Keratinocyte (primary cell): ENCODE data around the gene RNF4. TPM values are rescaled to one million over a fixed set of nuclear protein-coding genes. Genes with fewer than 3 reads are reported as not detected.

Experiments used
- DNase-seq: peaks from one replicate; pipeline ENCODE4 v3.0.0-alpha.2; 2011; ENCODE audit warnings: low read depth, missing footprints, low spot score
- FAIRE-seq: peaks from 2 replicates; lab custom pipeline; 2011; peaks lifted over from hg19 to GRCh38; lab: Jason Lieb, UNC
- H2AFZ ChIP-seq: 2 replicates; pipeline ENCODE4 v1.6.0; 2012; ENCODE audit warnings: low read length, control low read depth, inconsistent platforms; ENCODE audit not compliant: control insufficient read depth
- H3K27ac ChIP-seq: 2 replicates; pipeline ENCODE4 v1.5.1; 2011; ENCODE audit warnings: low read length; ENCODE audit not compliant: control insufficient read depth, insufficient read depth
- H3K27me3 ChIP-seq: 3 replicates; pipeline ENCODE4 v1.6.0; 2011; ENCODE audit warnings: low read length; ENCODE audit not compliant: control insufficient read depth, insufficient read depth; ENCODE audit errors: extremely low read depth
- H3K36me3 ChIP-seq, 2 experiments: 2 replicates in 1 of 2; 3 replicates in 1 of 2; pipeline ENCODE4 v1.5.1; 2011; ENCODE audit warnings: low read length in 2 of 2, mild to moderate bottlenecking in 1 of 2; ENCODE audit not compliant: control insufficient read depth in 2 of 2, insufficient read depth in 2 of 2; ENCODE audit errors: extremely low read depth in 1 of 2
- H3K4me1 ChIP-seq: 3 replicates; pipeline ENCODE4 v1.5.1; 2011; ENCODE audit warnings: low read length; ENCODE audit not compliant: control insufficient read depth, insufficient read depth; ENCODE audit errors: extremely low read depth
- H3K4me2 ChIP-seq: 3 replicates; pipeline ENCODE4 v1.6.0; 2011; ENCODE audit warnings: low read depth, low read length; ENCODE audit not compliant: control insufficient read depth, insufficient read depth; ENCODE audit errors: extremely low read depth
- H3K4me3 ChIP-seq, 3 experiments: fragments of 200-600 bp in 1 of 3; sonication (generic) in 1 of 3; 2 replicates in 2 of 3; 3 replicates in 1 of 3; pipeline ENCODE4 v1.5.1; 2011 to 2016; ENCODE audit warnings: low read length in 3 of 3, mild to moderate bottlenecking in 3 of 3, control low read depth in 2 of 3, inconsistent platforms in 1 of 3, low read depth in 1 of 3, mixed read lengths in 1 of 3, mixed run types in 1 of 3, moderate library complexity in 1 of 3; ENCODE audit not compliant: control insufficient read depth in 2 of 3, insufficient read depth in 2 of 3; ENCODE audit errors: extremely low read depth in 1 of 3
- H3K79me2 ChIP-seq: 2 replicates; pipeline ENCODE4 v1.6.0; 2012; ENCODE audit warnings: low read length; ENCODE audit not compliant: control insufficient read depth, insufficient read depth
- H3K9ac ChIP-seq: 3 replicates; pipeline ENCODE4 v1.6.0; 2011; ENCODE audit warnings: low read length; ENCODE audit not compliant: control insufficient read depth, insufficient read depth; ENCODE audit errors: extremely low read depth
- H3K9me1 ChIP-seq: 3 replicates; pipeline ENCODE4 v1.6.0; 2011; ENCODE audit warnings: low read length; ENCODE audit not compliant: control insufficient read depth, insufficient read depth; ENCODE audit errors: extremely low read depth
- H3K9me3 ChIP-seq: 2 replicates; pipeline ENCODE4 v1.5.1; 2012; ENCODE audit warnings: low read depth, low read length; ENCODE audit not compliant: control insufficient read depth
- H4K20me1 ChIP-seq: 3 replicates; pipeline ENCODE4 v1.6.0; 2011; ENCODE audit warnings: low read length; ENCODE audit not compliant: control insufficient read depth, insufficient read depth; ENCODE audit errors: extremely low read depth
- EZH2 ChIP-seq: IDR thresholded peaks from one replicate; pipeline ENCODE4 v1.6.1; 2012; ENCODE audit warnings: inconsistent platforms, mild to moderate bottlenecking, low read length, moderate library complexity
- dilution Hi-C: fragments of 300-500 bp; cut with MboI; formaldehyde crosslinking; loops from one replicate; pipeline ENCODE4 v1.7.0; 2020; ENCODE audit warnings: low sequenced_read_pairs; ENCODE audit not compliant: extremely low pct_ligation_motif_present
- polyA plus RNA-seq, 5 experiments: library from polyadenylated mRNA; depleted of rRNA in 3 of 5; stranded (reverse) in 3 of 5; stranded (forward) in 1 of 5; unstranded in 1 of 5; fragments of >200 nt; gene quantifications; 1 replicate in 1 of 5; 2 replicates in 3 of 5; 3 replicates in 1 of 5; pipeline versions ENCODE4 v1.2.1 to v1.2.3, GENCODE V29; 2011 to 2012; ENCODE audit warnings: missing spikeins in 2 of 5, low read depth in 1 of 5, low replicate concordance in 1 of 5
- TF ChIP-seq, protein P1 (sequence below), 3 experiments: IDR thresholded peaks in 1 of 3; conservative IDR thresholded peaks in 1 of 3; optimal IDR thresholded peaks in 1 of 3; 2 replicates in 2 of 3; 3 replicates in 1 of 3; pipeline versions ENCODE3 to v1.5.1; 2011; ENCODE audit warnings: low read length in 3 of 3, mild to moderate bottlenecking in 3 of 3, moderate library complexity in 2 of 3, control low read depth in 1 of 3, inconsistent platforms in 1 of 3; ENCODE audit not compliant: insufficient read depth in 2 of 3; ENCODE audit errors: extremely low read depth in 1 of 3

RNF4 gene
- polyA plus RNA-seq, 1 donor (not counting 4 experiments of a cell fraction or from before 2014, with no cell fraction given) = 63.6 TPM

DNA sequence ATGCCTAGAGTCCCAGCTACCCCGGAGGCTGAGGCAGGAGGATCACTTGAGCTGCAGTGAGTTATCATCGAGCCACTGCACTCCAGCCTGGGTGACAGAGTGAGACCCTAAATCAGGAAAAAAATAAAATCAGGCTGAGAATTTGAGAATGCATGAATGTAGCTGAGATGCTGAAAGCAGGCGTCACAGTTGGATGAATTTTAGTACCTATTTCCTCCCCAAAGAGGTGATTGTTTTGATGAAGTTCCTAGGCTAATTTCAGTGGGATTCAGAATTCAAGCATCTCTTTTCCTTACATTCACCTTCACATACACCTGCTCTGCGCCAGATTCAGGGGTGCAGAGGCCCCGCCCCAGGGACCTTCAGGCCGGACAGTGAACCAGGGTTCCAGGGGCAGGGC, 47.0 kb upstream of the RNF4 start:
- Histone ChIP-seq H3K9ac (no peak overlapping the region), H3K9me3 (no peaks in the 10 kb centered on the region), H3K4me3 (no peak overlapping the region), H3K4me2 (no peak overlapping the region), H2AFZ (no peak overlapping the region), H3K27me3 (peaks cover 49% of the 10 kb centered on the region), H3K36me3 (no peaks in the 10 kb centered on the region), H3K79me2 (no peaks in the 10 kb centered on the region), H3K9me1 (no peaks in the 10 kb centered on the region), H4K20me1 (no peaks in the 10 kb centered on the region), H3K27ac (no peak overlapping the region), H3K4me1 (peaks cover 10% of the 10 kb centered on the region)
- FAIRE-seq = no peak
- no peak for DNase-seq
- dilution Hi-C loops = no loop called here
- TF ChIP-seq, protein P1, sequence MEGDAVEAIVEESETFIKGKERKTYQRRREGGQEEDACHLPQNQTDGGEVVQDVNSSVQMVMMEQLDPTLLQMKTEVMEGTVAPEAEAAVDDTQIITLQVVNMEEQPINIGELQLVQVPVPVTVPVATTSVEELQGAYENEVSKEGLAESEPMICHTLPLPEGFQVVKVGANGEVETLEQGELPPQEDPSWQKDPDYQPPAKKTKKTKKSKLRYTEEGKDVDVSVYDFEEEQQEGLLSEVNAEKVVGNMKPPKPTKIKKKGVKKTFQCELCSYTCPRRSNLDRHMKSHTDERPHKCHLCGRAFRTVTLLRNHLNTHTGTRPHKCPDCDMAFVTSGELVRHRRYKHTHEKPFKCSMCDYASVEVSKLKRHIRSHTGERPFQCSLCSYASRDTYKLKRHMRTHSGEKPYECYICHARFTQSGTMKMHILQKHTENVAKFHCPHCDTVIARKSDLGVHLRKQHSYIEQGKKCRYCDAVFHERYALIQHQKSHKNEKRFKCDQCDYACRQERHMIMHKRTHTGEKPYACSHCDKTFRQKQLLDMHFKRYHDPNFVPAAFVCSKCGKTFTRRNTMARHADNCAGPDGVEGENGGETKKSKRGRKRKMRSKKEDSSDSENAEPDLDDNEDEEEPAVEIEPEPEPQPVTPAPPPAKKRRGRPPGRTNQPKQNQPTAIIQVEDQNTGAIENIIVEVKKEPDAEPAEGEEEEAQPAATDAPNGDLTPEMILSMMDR (optimal IDR thresholded peaks at IDR 0.05 in 1 of 3, IDR thresholded peaks at IDR 0.05 in 1 of 3, conservative IDR thresholded peaks at IDR 0.05 in 1 of 3; ENCODE audit: extremely low read depth in 1 of 3, insufficient read depth in 2 of 3, low read length in 3 of 3) = no peak
- no peak for TF ChIP-seq EZH2

DNA sequence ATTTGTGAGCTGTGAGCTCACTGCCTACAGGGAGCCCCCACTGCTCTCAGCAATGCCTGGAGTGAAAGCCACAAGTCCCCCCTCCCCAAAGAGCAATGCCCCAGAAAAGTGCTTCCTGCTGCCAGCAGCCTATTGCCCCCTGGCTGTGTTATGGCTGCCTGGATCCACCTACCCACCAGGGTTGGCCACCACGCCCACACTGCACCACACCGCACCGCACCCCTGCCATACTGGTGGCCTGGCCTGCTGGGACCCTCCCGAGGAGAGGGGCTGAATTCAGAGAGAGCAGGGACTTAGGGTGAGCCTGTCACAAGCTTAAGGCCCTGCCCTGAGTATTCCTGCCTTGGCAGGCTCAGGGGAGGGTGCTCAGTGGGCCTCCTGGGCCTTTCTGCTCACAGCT, 45.8 kb upstream of the RNF4 start:
- no peak overlapping the region for H3K4me3 ChIP-seq
- dilution Hi-C loops = no loop called here
- no peaks in the 10 kb centered on the region for H4K20me1 ChIP-seq
- H3K27me3 ChIP-seq = peaks cover 40% of the 10 kb centered on the region
- FAIRE-seq (no peak), DNase-seq (no peak)
- H3K36me3 ChIP-seq = no peaks in the 10 kb centered on the region
- no peaks in the 10 kb centered on the region for H3K79me2 ChIP-seq
- H3K4me2 ChIP-seq = no peak overlapping the region
- no peaks in the 10 kb centered on the region for H3K9me3 ChIP-seq
- peaks cover 3% of the 10 kb centered on the region for H3K4me1 ChIP-seq
- H3K27ac ChIP-seq = no peak overlapping the region
- H3K9me1 ChIP-seq = no peaks in the 10 kb centered on the region
- TF ChIP-seq, protein P1 (optimal IDR thresholded peaks at IDR 0.05 in 1 of 3, IDR thresholded peaks at IDR 0.05 in 1 of 3, conservative IDR thresholded peaks at IDR 0.05 in 1 of 3; ENCODE audit: extremely low read depth in 1 of 3, insufficient read depth in 2 of 3, low read length in 3 of 3) = no peak
- TF ChIP-seq EZH2 = no peak
- no peak overlapping the region for H2AFZ ChIP-seq
- no peak overlapping the region for H3K9ac ChIP-seq
